GM12878 (cell line): Measurements from ENCODE around the gene PINLYP. TPM values are rescaled to one million over a fixed set of nuclear protein-coding genes. Genes with fewer than 3 reads are reported as not detected.

ENCODE experiments used
- ATAC-seq: fragments of 200-7000 bp; cut with Tn5 transposase; 3 replicates; pipeline ENCODE4 v1.9.1; 2020; ENCODE audit warnings: mild to moderate bottlenecking, moderate library complexity
- BruUV-seq: library from RNA; stranded (reverse); fragments of 400-500 nt; replicated peaks from 2 replicates; lab custom pipeline; 2021; lab: Mats Ljungman, UMichigan
- CTCF ChIA-PET: fragments of 300-600 bp; sonication (Branson Sonifier 250); formaldehyde crosslinking; extraction: SDS; loops from one replicate; lab custom pipeline; 2021; ENCODE audit warnings: inconsistent platforms; lab: Yijun Ruan, JAX
- POLR2A ChIA-PET: fragments of 350-600 bp; formaldehyde crosslinking; extraction: SDS; loops from one replicate; lab custom pipeline; 2021; ENCODE audit warnings: inconsistent platforms; lab: Charles Lee
- RAD21 ChIA-PET: fragments of 300-600 bp; sonication (Branson Sonifier 250); formaldehyde crosslinking; loops from one replicate; lab custom pipeline; 2023; ENCODE audit warnings: antibody characterized with exemption; ENCODE audit not compliant: unreplicated experiment; lab: Charles Lee
- SMC1A ChIA-PET: fragments of 300-600 bp; sonication (Branson Sonifier 250); formaldehyde crosslinking; loops from one replicate; lab custom pipeline; 2023; ENCODE audit not compliant: unreplicated experiment, uncharacterized antibody; lab: Charles Lee
- DNase-seq: peaks from one replicate; pipeline ENCODE4 v3.0.0-alpha.2; 2011; ENCODE audit warnings: low read depth, low spot score
- FAIRE-seq: peaks from 3 replicates; lab custom pipeline; 2011; peaks lifted over from hg19 to GRCh38; lab: Jason Lieb, UNC
- H2AFZ ChIP-seq: 2 replicates; pipeline ENCODE4 v1.6.0; 2011; ENCODE audit warnings: low read depth, low read length, control low read depth; ENCODE audit not compliant: control insufficient read depth
- H3K27ac ChIP-seq: 2 replicates; pipeline ENCODE4 v1.5.1; 2011; ENCODE audit warnings: control low read depth; ENCODE audit not compliant: control insufficient read depth, insufficient read depth
- H3K27me3 ChIP-seq, 2 experiments: replicated peaks in 1 of 2; 2 replicates each; pipeline versions ENCODE4 v1.6.0 to v1.6.1; 2011; ENCODE audit warnings: low read length in 1 of 2; ENCODE audit not compliant: control insufficient read depth in 2 of 2, insufficient read depth in 2 of 2
- H3K36me3 ChIP-seq, 2 experiments: 2 replicates each; pipeline ENCODE4 v1.5.1; 2011; ENCODE audit warnings: low read length in 1 of 2; ENCODE audit not compliant: control insufficient read depth in 2 of 2, insufficient read depth in 2 of 2
- H3K4me1 ChIP-seq: 2 replicates; pipeline ENCODE4 v1.6.1; 2011; ENCODE audit warnings: mild to moderate bottlenecking, low read length, moderate library complexity, mixed read lengths; ENCODE audit not compliant: control insufficient read depth, insufficient read depth
- H3K4me2 ChIP-seq: 2 replicates; pipeline ENCODE4 v1.6.0; 2011; ENCODE audit warnings: control low read depth; ENCODE audit not compliant: control insufficient read depth, insufficient read depth
- H3K4me3 ChIP-seq: fragments of 200-600 bp; sonication (generic); 2 replicates; pipeline ENCODE4 v1.5.1; 2016
- H3K79me2 ChIP-seq: 2 replicates; pipeline ENCODE4 v1.6.0; 2011; ENCODE audit warnings: low read length; ENCODE audit not compliant: control insufficient read depth, insufficient read depth
- H3K9ac ChIP-seq: 2 replicates; pipeline ENCODE4 v1.8.0; 2011; ENCODE audit warnings: low read length, control low read depth, mixed read lengths; ENCODE audit not compliant: control insufficient read depth, insufficient read depth
- H3K9me3 ChIP-seq: replicated peaks from 3 replicates; pipeline ENCODE4 v1.5.1; 2011; ENCODE audit warnings: mild to moderate bottlenecking, low read length; ENCODE audit not compliant: control insufficient read depth, insufficient read depth
- H4K20me1 ChIP-seq: 2 replicates; pipeline ENCODE4 v1.6.0; 2011; ENCODE audit not compliant: control insufficient read depth, insufficient read depth
- ASH2L ChIP-seq: fragments of 300-600, 200-600 bp; sonication (generic); IDR thresholded peaks from 2 replicates; pipeline ENCODE4 v1.6.1; 2017; ENCODE audit warnings: low read depth, mild to moderate bottlenecking, borderline replicate concordance
- MEF2A ChIP-seq: IDR thresholded peaks from 2 replicates; pipeline ENCODE4 v1.6.1; 2011; ENCODE audit warnings: low read depth, mild to moderate bottlenecking, low read length, moderate library complexity; ENCODE audit not compliant: insufficient read depth
- MTA3 ChIP-seq: IDR thresholded peaks from 2 replicates; pipeline ENCODE4 v1.6.1; 2012; ENCODE audit warnings: low read length, inconsistent platforms, borderline replicate concordance
- POLR2AphosphoS2 ChIP-seq: IDR thresholded peaks from 2 replicates; pipeline ENCODE4 v1.6.1; 2011; ENCODE audit warnings: low read depth, mild to moderate bottlenecking, low read length, improper control_type of control experiment, moderate library complexity
- RAD21 ChIP-seq: IDR thresholded peaks from 2 replicates; pipeline ENCODE4 v1.6.1; 2011; ENCODE audit warnings: mild to moderate bottlenecking, low read depth, low read length, moderate library complexity; ENCODE audit not compliant: insufficient read depth
- ZNF274 ChIP-seq: IDR thresholded peaks from one replicate; pipeline ENCODE4 v1.8.0; 2011; ENCODE audit not compliant: insufficient read length, insufficient read depth
- WGBS: methylation state at CpG from one replicate; pipeline ENCODE4 v1.1.6; 2016; ENCODE audit warnings: low lambda C conversion rate; ENCODE audit not compliant: insufficient replicate concordance, insufficient coverage; ENCODE audit errors: missing lambda C conversion rate; 5-methylcytosine and 5-hydroxymethylcytosine counted together
- in situ Hi-C: fragments of 300-500 bp; cut with MboI; formaldehyde crosslinking; loops from 9 replicates; pipeline ENCODE4 v1.14.3; 2018; ENCODE audit warnings: mixed read lengths
- intact Hi-C: fragments of 100-400 bp; cut with micrococcal nuclease; formaldehyde crosslinking; loops from one replicate; pipeline ENCODE4 v1.14.2; 2022; ENCODE audit not compliant: unreplicated experiment
- polyA plus RNA-seq, 11 experiments: library from polyadenylated mRNA; depleted of rRNA in 4 of 11; unstranded in 6 of 11; stranded (reverse) in 5 of 11; fragments of >200 nt; fragmentation: Nextera tagmentation in 4 of 11; fragmentation: Illumina TruSeq in 1 of 11; extraction: Ambion mirVana in 4 of 11; extraction: Trizol in 1 of 11; gene quantifications; 1 replicate in 1 of 11; 2 replicates in 10 of 11; pipeline versions ENCODE4 v1.2.1 to v1.2.3, GENCODE V29; 2011 to 2016; ENCODE audit warnings: inconsistent platforms in 2 of 11, missing spikeins in 2 of 11, low read depth in 1 of 11
- total RNA-seq, 4 experiments: library from RNA; depleted of rRNA in 3 of 4; stranded (reverse); fragments of >200 nt in 3 of 4; fragmentation: Illumina TruSeq in 1 of 4; extraction: Trizol in 1 of 4; gene quantifications; 2 replicates each; pipeline versions ENCODE4 v1.2.1 to v1.2.3, GENCODE V29; 2013 to 2021
- TF ChIP-seq, protein P1 (sequence below): fragments of 450-650 bp; IDR thresholded peaks from 2 replicates; pipeline ENCODE4 v1.6.1; 2014; ENCODE audit warnings: mild to moderate bottlenecking

The PINLYP gene
- total and polyA plus RNA-seq, 10 of the 15 experiments (the other 5 are each of a cell fraction or from before 2014, with no cell fraction given): 1.0 to 26.9 (median 11.4) TPM

DNA sequence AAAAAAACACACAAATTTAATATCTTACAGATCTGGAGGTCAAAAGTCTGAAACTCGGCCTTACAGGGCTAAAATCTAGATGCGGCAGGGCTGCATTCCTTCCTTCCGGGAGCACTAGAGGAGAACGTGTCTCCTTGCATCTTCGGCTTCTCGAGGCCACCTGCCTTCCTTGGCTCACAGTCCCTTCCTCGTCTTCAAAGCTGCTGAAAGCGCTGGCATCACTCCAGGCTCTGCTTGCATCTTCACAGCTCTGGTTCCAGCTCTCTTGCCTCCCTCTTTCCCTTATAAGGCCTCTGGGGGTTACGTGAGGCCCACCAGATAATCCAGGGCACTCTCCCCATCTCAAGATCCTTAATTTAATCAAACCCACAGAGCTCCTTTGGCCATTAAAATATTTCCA, 10.8 kb upstream of the PINLYP start:
- Histone ChIP-seq H3K36me3 (peaks cover 0 to 1% of the 10 kb centered on the region in 2 experiments; a peak in 1 of 4 replicates), H3K79me2 (no peaks in the 10 kb centered on the region), H3K9ac (no peak overlapping the region), H3K27ac (no peak overlapping the region), H3K27me3 (no peaks in the 10 kb centered on the region), H2AFZ (no peak overlapping the region), H3K4me3 (no peak overlapping the region), H3K9me3 (no peaks in the 10 kb centered on the region), H3K4me1 (peaks cover 12% of the 10 kb centered on the region), H3K4me2 (no peak overlapping the region), H4K20me1 (no peaks in the 10 kb centered on the region)
- ChIA-PET SMC1A (interaction anchor here (1.0 to 1.7 kb wide), 2 partner anchors 10 to 30 kb away, joined by 3 to 5 read pairs; no protein-coding TSS in a partner anchor), RAD21 (interaction anchor here (0.9 to 1.0 kb wide), 2 partner anchors 10 to 31 kb away, joined by 3 read pairs; partner anchors contain the start of genes IRGQ, PINLYP, XRCC1 and ZNF576), POLR2A (interaction anchor here (0.5 to 1.7 kb wide), 3 partner anchors 10 to 223 kb away, joined by 3 to 6 read pairs (median 3); partner anchors contain the start of gene XRCC1), CTCF (interaction anchor here (1.4 to 1.8 kb wide), 2 partner anchors 9 to 10 kb away, joined by 4 to 14 read pairs; no protein-coding TSS in a partner anchor)
- DNase-seq (no peak), FAIRE-seq (no peak), ATAC-seq (no peak)
- intact Hi-C loops (no loop called here), in situ Hi-C loops (no loop called here)
- no TSS peak for BruUV-seq
- TF ChIP-seq ASH2L (no peak), POLR2AphosphoS2 (no peak)
- TF ChIP-seq, protein P1, sequence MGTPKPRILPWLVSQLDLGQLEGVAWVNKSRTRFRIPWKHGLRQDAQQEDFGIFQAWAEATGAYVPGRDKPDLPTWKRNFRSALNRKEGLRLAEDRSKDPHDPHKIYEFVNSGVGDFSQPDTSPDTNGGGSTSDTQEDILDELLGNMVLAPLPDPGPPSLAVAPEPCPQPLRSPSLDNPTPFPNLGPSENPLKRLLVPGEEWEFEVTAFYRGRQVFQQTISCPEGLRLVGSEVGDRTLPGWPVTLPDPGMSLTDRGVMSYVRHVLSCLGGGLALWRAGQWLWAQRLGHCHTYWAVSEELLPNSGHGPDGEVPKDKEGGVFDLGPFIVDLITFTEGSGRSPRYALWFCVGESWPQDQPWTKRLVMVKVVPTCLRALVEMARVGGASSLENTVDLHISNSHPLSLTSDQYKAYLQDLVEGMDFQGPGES: no peak
- 90% methylated on average over 9 of the region's 9 CpGs for WGBS

DNA sequence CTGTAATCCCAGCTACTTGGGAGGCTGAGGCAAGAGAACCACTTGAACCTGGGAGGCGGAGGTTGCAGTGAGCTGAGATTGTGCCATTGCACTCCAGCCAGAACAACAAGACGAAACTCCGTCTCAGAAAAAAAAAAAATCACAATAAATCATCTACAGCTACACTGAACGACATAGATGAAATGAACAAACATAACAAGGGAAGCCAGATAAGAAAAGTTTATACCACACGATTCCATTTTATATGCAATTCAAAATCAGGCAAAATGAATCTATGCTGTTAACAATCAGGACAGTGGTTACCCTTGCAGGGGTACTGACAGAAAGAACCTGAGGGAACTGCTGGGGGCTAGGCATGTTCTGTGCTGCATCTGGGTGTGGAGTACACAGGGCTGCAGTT, 5.9 kb upstream of the PINLYP start:
- Histone ChIP-seq H3K27ac (no peak overlapping the region), H3K36me3 (peaks cover 0 to 3% of the 10 kb centered on the region in 2 experiments; a peak in 1 of 4 replicates), H3K79me2 (peaks cover 4% of the 10 kb centered on the region), H3K4me1 (no peaks in the 10 kb centered on the region; the same call in 1 of the 2 replicates), H3K27me3 (no peaks in the 10 kb centered on the region), H4K20me1 (no peaks in the 10 kb centered on the region), H3K9ac (no peak overlapping the region), H3K9me3 (no peaks in the 10 kb centered on the region), H2AFZ (no peak overlapping the region), H3K4me2 (no peak overlapping the region), H3K4me3 (no peak overlapping the region)
- BruUV-seq: no TSS peak
- in situ Hi-C loops (no loop called here), intact Hi-C loops (no loop called here)
- ChIA-PET SMC1A (interaction anchor here (1.4 kb wide), 1 partner anchor 14 kb away, joined by 5 read pairs; no protein-coding TSS in a partner anchor), POLR2A (no interaction called here), CTCF (interaction anchor here (0.7 to 9.0 kb wide), 3 partner anchors 13 to 27 kb away, joined by 3 to 99 read pairs (median 4); partner anchors contain the start of gene ZNF576), RAD21 (interaction anchor here (1.2 kb wide), 1 partner anchor 25 kb away, joined by 5 read pairs; no protein-coding TSS in a partner anchor)
- 100% methylated on average over 5 of the region's 5 CpGs for WGBS
- FAIRE-seq (no peak), DNase-seq (no peak)
- TF ChIP-seq ZNF274 (no peak), RAD21 (no peak), MEF2A (no peak), MTA3 (no peak)
- TF ChIP-seq, all 136 proteins: peak for 0
- no peak for ATAC-seq
